Naive thymus-derived CD4-positive, alpha-beta T cell (primary cell): ENCODE data around the gene SHFL. TPM values are rescaled to one million over a fixed set of nuclear protein-coding genes. Genes with fewer than 3 reads are reported as not detected.
A peak's percentile ranks its signal among the peaks of the same experiment; 100 is the strongest.

Experiments used
- ATAC-seq: fragments of 150-1000 bp; cut with Tn5 transposase; 2 replicates; pipeline ENCODE4 v1.10.0; 2021; ENCODE audit warnings: mild to moderate bottlenecking, moderate library complexity
- CTCF ChIA-PET: fragments of 350-600 bp; sonication (Branson Sonifier 250); formaldehyde crosslinking; loops from one replicate; lab custom pipeline; 2021; ENCODE audit warnings: antibody characterized with exemption; lab: Charles Lee
- POLR2A ChIA-PET: fragments of 350-600 bp; sonication (Branson Sonifier 250); formaldehyde crosslinking; loops from one replicate; lab custom pipeline; 2021; ENCODE audit warnings: antibody characterized with exemption, inconsistent platforms; lab: Charles Lee
- DNase-seq, 9 donors: peaks; one replicate each; pipeline versions ENCODE4 v3.0.0 to v3.0.0-alpha.2; 2020 to 2022; ENCODE audit warnings: mixed read lengths in 1 of 9
- H3K27ac ChIP-seq: one replicate; pipeline ENCODE4 v1.7.0; 2013; ENCODE audit warnings: mild to moderate bottlenecking, low read depth, low read length, moderate library complexity
- H3K27me3 ChIP-seq, 2 donors: one replicate each; pipeline ENCODE4 v1.7.0; 2013; ENCODE audit warnings: low read length in 2 of 2, mild to moderate bottlenecking in 2 of 2, moderate library complexity in 2 of 2; ENCODE audit not compliant: control insufficient read depth in 2 of 2, insufficient read depth in 2 of 2
- H3K36me3 ChIP-seq, 3 experiments: 1 replicate in 2 of 3; 2 replicates in 1 of 3; pipeline ENCODE4 v1.7.0; 2013; ENCODE audit warnings: low read length in 3 of 3, mild to moderate bottlenecking in 3 of 3, moderate library complexity in 1 of 3; ENCODE audit not compliant: insufficient read depth in 3 of 3, control insufficient read depth in 2 of 3
- H3K4me1 ChIP-seq, 2 donors: one replicate each; pipeline ENCODE4 v1.7.0; 2013; ENCODE audit warnings: low read length in 2 of 2, mild to moderate bottlenecking in 2 of 2, moderate library complexity in 1 of 2; ENCODE audit not compliant: control insufficient read depth in 2 of 2, insufficient read depth in 2 of 2
- H3K4me3 ChIP-seq: 2 replicates; pipeline ENCODE4 v1.7.0; 2013; ENCODE audit warnings: mild to moderate bottlenecking, low read length
- H3K9me3 ChIP-seq, 3 experiments: 1 replicate in 2 of 3; 2 replicates in 1 of 3; pipeline ENCODE4 v1.7.0; 2013; ENCODE audit warnings: low read length in 3 of 3; ENCODE audit not compliant: control insufficient read depth in 2 of 3
- H3K27ac Mint-ChIP-seq, 9 donors: one replicate each; pipeline ENCODE4 v1.8.0; 2020 to 2022; ENCODE audit warnings: mixed read lengths in 9 of 9, mild to moderate bottlenecking in 8 of 9, moderate library complexity in 5 of 9, inconsistent platforms in 2 of 9
- H3K27me3 Mint-ChIP-seq, 5 donors: one replicate each; pipeline ENCODE4 v1.8.0; 2021 to 2022; ENCODE audit warnings: mixed read lengths in 5 of 5, mild to moderate bottlenecking in 1 of 5
- H3K36me3 Mint-ChIP-seq, 5 donors: one replicate each; pipeline ENCODE4 v1.8.0; 2020 to 2022; ENCODE audit warnings: mixed read lengths in 5 of 5, mild to moderate bottlenecking in 3 of 5, inconsistent platforms in 1 of 5
- H3K4me1 Mint-ChIP-seq, 7 donors: one replicate each; pipeline ENCODE4 v1.8.0; 2020 to 2022; ENCODE audit warnings: mixed read lengths in 7 of 7, mild to moderate bottlenecking in 3 of 7, inconsistent platforms in 1 of 7
- H3K4me3 Mint-ChIP-seq, 10 donors: one replicate each; pipeline ENCODE4 v1.8.0; 2020 to 2022; ENCODE audit warnings: mild to moderate bottlenecking in 10 of 10, mixed read lengths in 10 of 10, moderate library complexity in 6 of 10, inconsistent platforms in 2 of 10
- H3K9me3 Mint-ChIP-seq, 11 donors: one replicate each; pipeline ENCODE4 v1.8.0; 2020 to 2022; ENCODE audit warnings: mixed read lengths in 11 of 11, mild to moderate bottlenecking in 4 of 11, inconsistent platforms in 1 of 11, moderate library complexity in 1 of 11
- intact Hi-C, 2 donors: fragments of 100-400 bp; cut with micrococcal nuclease; formaldehyde crosslinking; loops; one replicate each; pipeline ENCODE4 v1.15.1; 2023
- polyA plus RNA-seq, 2 donors: library from polyadenylated mRNA; unstranded; fragments of 300-500 nt; fragmentation: Illumina TruSeq; gene quantifications; one replicate each; pipeline ENCODE4 v1.2.3, GENCODE V29; 2021
- total RNA-seq, 6 experiments: library from RNA in 5 of 6; stranded (reverse) in 5 of 6; gene quantifications; 1 replicate in 5 of 6; 2 replicates in 1 of 6; pipeline ENCODE4 v1.2.3 and lab custom pipeline; 2021 to 2026

Gene SHFL
- total RNA-seq = 100 to 1,000 TPM in 3 of 5 experiments, 10 to 100 TPM in 2; 67.8 to 112 (median 102) TPM
- polyA plus RNA-seq = 10 to 100 TPM; 37.0 to 52.0 TPM
- 79.4 reads per million, percentile 80 among the genes with 10 or more reads in this experiment for total RNA-seq (lab: John Stamatoyannopoulos, UW)

DNA sequence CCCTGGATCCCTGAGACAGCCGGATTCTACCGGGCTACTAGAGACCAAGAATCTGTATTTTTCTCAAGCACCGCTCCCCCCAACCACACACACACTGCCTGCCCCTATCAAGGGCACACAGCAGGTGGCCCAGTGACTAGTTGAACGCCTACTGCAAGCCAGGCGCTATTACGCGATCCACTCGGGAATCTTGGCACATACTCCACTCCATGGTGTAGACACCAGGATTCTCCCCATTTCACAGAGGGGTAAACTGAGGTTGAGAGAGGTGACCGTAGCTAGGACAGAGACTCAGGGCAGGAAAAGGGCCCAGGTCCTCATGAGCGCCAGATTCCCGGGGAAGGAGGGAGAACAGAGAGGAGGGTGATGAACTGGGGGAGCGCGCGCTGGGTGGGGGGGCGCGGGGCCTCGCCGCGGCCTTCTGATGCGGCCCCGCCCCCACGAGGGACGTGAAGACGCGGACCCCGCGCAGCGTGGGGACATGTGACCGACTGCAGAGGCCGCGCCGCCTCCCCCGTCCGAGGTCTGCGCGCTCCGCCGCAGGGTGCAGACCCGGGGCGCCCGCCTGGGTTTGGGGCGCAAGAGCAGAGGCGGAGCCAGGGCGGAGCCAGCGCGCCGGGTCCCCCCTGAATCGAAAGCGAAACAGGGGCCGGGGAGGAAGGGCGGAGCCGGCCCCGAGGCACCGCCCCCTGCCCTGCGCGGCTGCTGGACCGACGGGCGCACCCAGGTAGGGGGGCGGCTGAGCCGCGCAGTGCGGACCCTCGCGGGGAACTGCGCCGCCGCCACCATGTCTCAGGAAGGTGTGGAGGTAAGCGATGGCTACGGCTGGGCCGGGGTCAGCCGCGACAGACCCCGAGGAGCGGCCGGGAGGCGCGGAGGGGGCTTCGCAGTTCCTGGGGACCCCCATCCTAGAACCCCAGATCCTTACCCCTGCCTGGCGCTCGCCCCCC, at the start of gene SHFL:
Gene SHFL (plus strand): TSS at position 677 of the 950 bp plus-strand sequence. CDS start 111 bp downstream, at position 788.
- CTCF ChIA-PET = no interaction called here
- intact Hi-C loops = loop anchor here (1.0 to 10.0 kb wide), 5 partner anchors 10 to 569 kb away; partner anchors contain the start of genes PPAN (in 2 of the 2), ILF3 (in 1 of the 2) and PIN1 (in 1 of the 2)
- Histone ChIP-seq H3K9me3 (no peaks in the 10 kb centered on the region), H3K36me3 (peaks cover 0 to 22% (median 0%) of the 10 kb centered on the region in 3 experiments), H3K27me3 (no peaks in the 10 kb centered on the region), H3K4me1 (peaks cover 4 to 9% of the 10 kb centered on the region in 2 donors), H3K27ac (peak within 1 kb of the TSS; percentile 90), H3K4me3 (peak within 1 kb of the TSS; percentile 94)
- POLR2A ChIA-PET = interaction anchor here (1.4 kb wide), 1 partner anchor 19 kb away, joined by 4 read pairs; no protein-coding TSS in a partner anchor
- H3K27me3 Mint-ChIP-seq = no peaks in the 10 kb centered on the region
- peak within 1 kb of the TSS; percentile 75 to 92 (median 90) for H3K4me3 Mint-ChIP-seq
- H3K9me3 Mint-ChIP-seq = no peaks in the 10 kb centered on the region
- H3K27ac Mint-ChIP-seq = peak within 1 kb of the TSS; percentile 81 to 92 (median 88)
- peak; percentile 71 to 90 (median 83) for DNase-seq
- peaks cover 8 to 21% (median 8%) of the 10 kb centered on the region in 7 donors for H3K4me1 Mint-ChIP-seq
- H3K36me3 Mint-ChIP-seq = peaks cover 0 to 17% (median 0%) of the 10 kb centered on the region in 5 donors
- ATAC-seq = peak; percentile 98

DNA sequence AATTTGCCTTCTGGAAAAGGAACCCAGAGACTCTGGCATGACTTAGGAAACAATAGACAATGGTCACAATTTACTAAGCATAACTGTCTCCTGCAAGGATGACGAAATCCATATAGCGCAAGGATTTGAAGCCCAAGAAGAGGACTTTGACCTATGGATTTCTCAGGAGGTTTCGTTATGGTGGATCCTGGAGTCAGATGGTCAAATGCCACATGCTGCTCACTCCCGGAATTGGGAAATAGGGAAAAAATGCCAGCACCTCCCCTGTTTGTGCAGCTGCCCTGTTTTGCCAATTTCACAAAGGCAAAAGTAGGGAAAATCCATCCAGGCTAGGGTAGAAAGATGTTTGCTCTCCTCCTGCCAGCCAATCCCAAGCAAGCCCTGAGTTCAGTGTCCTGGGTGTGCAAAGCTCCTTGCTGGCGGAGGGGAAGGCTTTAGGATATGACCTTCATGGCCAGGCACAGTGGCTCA, 49.5 kb upstream of the SHFL start:
- no peaks in the 10 kb centered on the region for H3K36me3 ChIP-seq
- ATAC-seq = no peak
- peaks cover 0 to 5% of the 10 kb centered on the region in 2 donors for H3K27me3 ChIP-seq
- H3K27me3 Mint-ChIP-seq = peaks cover 18 to 43% (median 31%) of the 10 kb centered on the region in 5 donors
- ChIA-PET CTCF (no interaction called here), POLR2A (no interaction called here)
- intact Hi-C loops = no loop called here
- no peak overlapping the region for H3K27ac Mint-ChIP-seq
- peaks cover 0 to under 1% (median 0%) of the 10 kb centered on the region in 3 experiments for H3K9me3 ChIP-seq
- no peaks in the 10 kb centered on the region for H3K4me1 ChIP-seq
- peaks cover 0 to 18% (median 2%) of the 10 kb centered on the region in 11 donors for H3K9me3 Mint-ChIP-seq
- DNase-seq = no peak
- H3K4me1 Mint-ChIP-seq = no peaks in the 10 kb centered on the region
- no peak overlapping the region for H3K4me3 Mint-ChIP-seq
- H3K4me3 ChIP-seq = no peak overlapping the region
- peaks cover 0 to 3% (median 0%) of the 10 kb centered on the region in 5 donors for H3K36me3 Mint-ChIP-seq
- H3K27ac ChIP-seq = no peak overlapping the region

DNA sequence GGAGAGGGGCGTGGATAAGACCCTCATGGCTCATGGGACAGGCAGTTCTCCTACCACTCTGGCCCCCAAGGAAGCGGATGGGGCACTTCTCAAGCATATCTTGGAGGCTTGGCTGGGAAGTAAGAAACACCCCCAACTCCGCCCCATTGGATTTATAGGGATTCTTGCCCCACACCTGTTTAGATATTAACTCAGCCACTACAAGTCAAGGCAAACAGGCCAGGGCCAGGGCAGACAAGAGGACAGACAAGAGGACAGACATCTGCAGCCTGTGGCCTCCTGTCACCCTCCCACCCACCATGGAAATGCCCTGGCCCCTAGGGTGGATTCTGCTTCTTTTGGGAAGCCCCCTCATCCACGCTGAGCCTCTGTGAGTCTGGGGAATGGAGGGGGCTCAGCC, 48.8 kb upstream of the SHFL start:
- H3K9me3 ChIP-seq = peaks cover 0 to 8% (median 0%) of the 10 kb centered on the region in 3 experiments
- H3K27me3 ChIP-seq = peaks cover 0 to 5% of the 10 kb centered on the region in 2 donors
- Mint-ChIP-seq H3K27ac (no peak overlapping the region), H3K4me3 (no peak overlapping the region), H3K9me3 (peaks cover 0 to 25% (median 6%) of the 10 kb centered on the region in 11 donors), H3K27me3 (peaks cover 15 to 45% (median 33%) of the 10 kb centered on the region in 5 donors), H3K4me1 (no peaks in the 10 kb centered on the region), H3K36me3 (peaks cover 0 to 3% (median 0%) of the 10 kb centered on the region in 5 donors)
- CTCF ChIA-PET = no interaction called here
- no peak overlapping the region for H3K27ac ChIP-seq
- intact Hi-C loops = no loop called here
- no peak overlapping the region for H3K4me3 ChIP-seq
- ATAC-seq (no peak), DNase-seq (no peak)
- no peaks in the 10 kb centered on the region for H3K4me1 ChIP-seq
- POLR2A ChIA-PET = no interaction called here
- no peaks in the 10 kb centered on the region for H3K36me3 ChIP-seq

DNA sequence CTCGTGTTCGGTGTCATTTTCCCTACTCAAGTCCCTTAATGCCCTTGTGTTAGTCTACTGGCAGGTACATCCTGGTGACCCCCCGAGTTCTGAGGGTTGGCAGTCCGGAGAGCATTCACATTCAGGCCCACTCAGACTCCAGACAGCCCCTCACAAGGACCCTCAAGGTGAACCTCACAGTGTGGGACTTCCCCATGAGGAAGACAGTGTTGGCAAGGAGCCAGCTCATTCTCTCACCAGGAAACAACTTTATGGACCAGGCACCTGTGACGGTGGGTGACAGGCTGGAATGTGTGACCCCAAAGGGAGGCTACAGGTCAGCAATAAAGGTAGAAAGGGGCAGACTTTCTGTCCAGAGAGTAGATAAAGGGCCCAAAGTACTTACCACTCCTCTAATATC, 48.3 kb upstream of the SHFL start:
- Histone ChIP-seq H3K27me3 (peaks cover 0 to 5% of the 10 kb centered on the region in 2 donors), H3K36me3 (no peaks in the 10 kb centered on the region), H3K4me3 (no peak overlapping the region), H3K27ac (no peak overlapping the region), H3K4me1 (no peaks in the 10 kb centered on the region), H3K9me3 (peaks cover 0 to 12% (median 0%) of the 10 kb centered on the region in 3 experiments)
- intact Hi-C loops = no loop called here
- ChIA-PET POLR2A (no interaction called here), CTCF (no interaction called here)
- Mint-ChIP-seq H3K36me3 (peaks cover 0 to 3% (median 0%) of the 10 kb centered on the region in 5 donors), H3K4me3 (no peak overlapping the region), H3K27me3 (peaks cover 11 to 45% (median 33%) of the 10 kb centered on the region in 5 donors), H3K9me3 (peaks cover 0 to 30% (median 9%) of the 10 kb centered on the region in 11 donors), H3K4me1 (no peaks in the 10 kb centered on the region), H3K27ac (no peak overlapping the region)
- DNase-seq (no peak), ATAC-seq (no peak)

DNA sequence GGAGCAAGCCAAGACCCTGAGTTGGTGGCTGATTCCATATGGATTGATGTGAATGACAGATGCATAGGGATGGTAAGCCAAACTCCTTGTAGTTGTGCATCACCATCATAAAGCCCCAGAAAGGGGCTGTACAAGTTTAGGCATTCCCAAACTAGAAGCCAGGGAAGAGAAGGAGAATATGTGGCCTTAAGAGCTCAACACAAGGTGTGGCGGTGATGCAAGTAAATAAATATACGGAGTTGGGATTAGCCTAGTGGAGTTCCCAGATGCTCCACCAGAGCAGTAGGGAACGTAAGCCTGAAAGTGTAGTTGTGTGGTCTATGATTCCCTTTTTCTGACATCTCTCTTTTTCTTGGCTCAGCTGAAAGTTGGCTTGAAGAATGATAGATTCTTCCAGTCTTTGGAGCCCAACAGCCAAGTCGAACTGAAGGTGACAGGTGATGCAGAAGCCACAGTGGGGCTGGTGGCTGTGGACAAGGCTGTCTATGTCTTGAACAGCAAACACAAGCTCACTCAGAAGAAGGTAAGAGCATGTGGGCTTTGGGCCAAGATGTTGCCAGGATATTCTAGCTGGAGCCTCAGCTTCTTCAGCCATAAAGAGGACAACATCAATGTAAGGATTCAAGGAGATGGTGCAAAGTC, 42.7 kb upstream of the SHFL start:
- no peak overlapping the region for H3K27ac Mint-ChIP-seq
- Histone ChIP-seq H3K27me3 (peaks cover 0 to under 1% of the 10 kb centered on the region in 2 donors), H3K4me3 (no peak overlapping the region), H3K27ac (no peak overlapping the region), H3K9me3 (peaks cover 0 to 34% (median 0%) of the 10 kb centered on the region in 3 experiments), H3K4me1 (no peaks in the 10 kb centered on the region), H3K36me3 (no peaks in the 10 kb centered on the region)
- intact Hi-C loops = no loop called here
- ChIA-PET CTCF (interaction anchor here (1.3 kb wide), 1 partner anchor 43 kb away, joined by 3 read pairs; no protein-coding TSS in a partner anchor), POLR2A (no interaction called here)
- peak in 2 of 9 donors; percentile 9 to 11 for DNase-seq
- H3K4me1 Mint-ChIP-seq = peaks cover 0 to 4% (median 0%) of the 10 kb centered on the region in 7 donors
- peaks cover 0 to 12% (median 3%) of the 10 kb centered on the region in 5 donors for H3K36me3 Mint-ChIP-seq
- peaks cover 4 to 50% (median 45%) of the 10 kb centered on the region in 5 donors for H3K27me3 Mint-ChIP-seq
- no peak overlapping the region for H3K4me3 Mint-ChIP-seq
- H3K9me3 Mint-ChIP-seq = peaks cover 0 to 56% (median 24%) of the 10 kb centered on the region in 11 donors
- no peak for ATAC-seq

DNA sequence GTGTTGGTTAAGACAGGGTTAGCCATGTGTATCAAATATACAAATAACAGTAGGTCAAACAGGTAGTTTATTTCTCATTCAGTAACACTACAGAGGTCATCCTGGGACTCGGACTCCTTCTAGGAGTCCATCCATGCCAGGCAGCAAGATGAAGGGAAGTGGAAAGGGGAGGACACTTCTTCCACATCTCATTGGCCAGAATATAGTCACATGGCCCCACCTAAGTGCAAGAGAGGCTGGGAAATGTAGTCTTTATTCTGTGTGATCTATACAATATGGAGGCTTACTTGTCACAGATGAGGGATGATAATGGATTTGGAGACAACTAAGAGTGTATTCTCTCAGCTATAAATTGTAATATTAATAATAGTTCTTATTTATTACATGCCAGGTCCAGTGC, 41.7 kb upstream of the SHFL start:
- no peaks in the 10 kb centered on the region for H3K36me3 ChIP-seq
- H3K9me3 Mint-ChIP-seq = peaks cover 0 to 56% (median 24%) of the 10 kb centered on the region in 11 donors
- CTCF ChIA-PET = interaction anchor here (0.6 kb wide), 1 partner anchor 39 kb away, joined by 3 read pairs; no protein-coding TSS in a partner anchor
- POLR2A ChIA-PET = no interaction called here
- peaks cover 0 to 34% (median 0%) of the 10 kb centered on the region in 3 experiments for H3K9me3 ChIP-seq
- peaks cover 0 to 7% (median 0%) of the 10 kb centered on the region in 7 donors for H3K4me1 Mint-ChIP-seq
- ATAC-seq (no peak), DNase-seq (no peak)
- intact Hi-C loops = no loop called here
- H3K27ac ChIP-seq = no peak overlapping the region
- no peaks in the 10 kb centered on the region for H3K4me1 ChIP-seq
- H3K4me3 ChIP-seq = no peak overlapping the region
- no peak overlapping the region for H3K27ac Mint-ChIP-seq
- no peak overlapping the region for H3K4me3 Mint-ChIP-seq
- H3K27me3 ChIP-seq = no peaks in the 10 kb centered on the region
- H3K27me3 Mint-ChIP-seq = peaks cover 4 to 44% (median 40%) of the 10 kb centered on the region in 5 donors
- peaks cover 0 to 12% (median 3%) of the 10 kb centered on the region in 5 donors for H3K36me3 Mint-ChIP-seq
